ENCODE data around the gene ZSCAN29.
A peak's percentile ranks its signal among the peaks of the same experiment; 100 is the strongest.

Gene ZSCAN29

GRCh38 chr15:43370975-43371974, at the start of gene ZSCAN29, which contains the start of gene TUBGCP4:
ZSCAN29 (minus strand) TSS chr15:43371043; CDS start chr15:43369913, 1,130 bp downstream.
TUBGCP4 (plus strand) TSS chr15:43371101; CDS start chr15:43371355, 254 bp downstream.
- H3K4me3 ChIP-seq (ENCODE audit: low read depth in 1 of 2, low read length in 2 of 2) = peak within 1 kb of the TSS; percentile 94 to 100
- no peaks in the 10 kb centered on the region for H3K9me3 ChIP-seq (ENCODE audit: low read length)
- H3K9ac ChIP-seq (ENCODE audit: low read length) = peak within 1 kb of the TSS; percentile 88
- peaks cover 32% of the 10 kb centered on the region for H3K4me1 ChIP-seq (ENCODE audit: insufficient read depth, low read length)
- peaks cover 9% of the 10 kb centered on the region for H3K36me3 ChIP-seq (ENCODE audit: insufficient read depth, low read length)
- peak within 1 kb of the TSS; percentile 78 for H3K27ac ChIP-seq (ENCODE audit: low read depth, low read length)
- no peaks in the 10 kb centered on the region for H3K27me3 ChIP-seq (ENCODE audit: control insufficient read depth in 1 of 2, insufficient read depth in 2 of 2, low read length in 2 of 2)

DNA sequence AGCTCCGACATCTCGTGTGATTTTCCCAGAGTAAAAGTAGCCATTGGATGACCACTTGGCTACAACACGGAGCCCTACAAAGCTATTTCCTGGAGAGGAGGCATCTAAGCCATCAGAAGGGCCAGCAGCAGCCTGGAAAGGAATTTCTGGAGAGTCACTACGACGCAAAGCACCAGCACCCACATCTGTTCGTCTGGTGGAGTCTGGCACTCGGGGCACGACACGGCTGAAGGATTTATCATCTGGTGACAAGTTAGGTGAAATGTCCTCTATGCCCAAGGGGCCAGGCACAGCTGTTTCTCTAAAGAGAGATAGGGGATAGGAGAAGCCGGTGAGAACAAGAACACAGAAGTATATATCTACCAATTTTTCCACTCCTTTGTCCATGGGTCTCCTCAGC, 49.6 kb upstream of the ZSCAN29 start:
- H3K27me3 ChIP-seq (ENCODE audit: control insufficient read depth in 1 of 2, insufficient read depth in 2 of 2, low read length in 2 of 2) = no peaks in the 10 kb centered on the region
- H3K9me3 ChIP-seq (ENCODE audit: low read length) = no peaks in the 10 kb centered on the region
- no peak overlapping the region for H3K9ac ChIP-seq (ENCODE audit: low read length)
- H3K4me3 ChIP-seq (ENCODE audit: low read depth in 1 of 2, low read length in 2 of 2) = no peak overlapping the region
- no peaks in the 10 kb centered on the region for H3K4me1 ChIP-seq (ENCODE audit: insufficient read depth, low read length)
- peaks cover 77% of the 10 kb centered on the region for H3K36me3 ChIP-seq (ENCODE audit: insufficient read depth, low read length)
- no peak overlapping the region for H3K27ac ChIP-seq (ENCODE audit: low read depth, low read length)

- no peaks in the 10 kb centered on the region for H3K9me3 ChIP-seq (ENCODE audit: low read length)
- H3K4me1 ChIP-seq (ENCODE audit: insufficient read depth, low read length) = no peaks in the 10 kb centered on the region
- no peaks in the 10 kb centered on the region for H3K27me3 ChIP-seq (ENCODE audit: control insufficient read depth in 1 of 2, insufficient read depth in 2 of 2, low read length in 2 of 2)
- H3K36me3 ChIP-seq (ENCODE audit: insufficient read depth, low read length) = peaks cover 80% of the 10 kb centered on the region
- H3K27ac ChIP-seq (ENCODE audit: low read depth, low read length) = no peak overlapping the region
- H3K4me3 ChIP-seq (ENCODE audit: low read depth in 1 of 2, low read length in 2 of 2) = no peak overlapping the region
- H3K9ac ChIP-seq (ENCODE audit: low read length) = no peak overlapping the region
Observed at GRCh38 chr15:43414196-43414595, 43.4 kb upstream of the ZSCAN29 start.

- no peaks in the 10 kb centered on the region for H3K9me3 ChIP-seq (ENCODE audit: low read length)
- no peaks in the 10 kb centered on the region for H3K27me3 ChIP-seq (ENCODE audit: control insufficient read depth in 1 of 2, insufficient read depth in 2 of 2, low read length in 2 of 2)
- peaks cover 5% of the 10 kb centered on the region for H3K4me1 ChIP-seq (ENCODE audit: insufficient read depth, low read length)
- H3K36me3 ChIP-seq (ENCODE audit: insufficient read depth, low read length) = peaks cover 94% of the 10 kb centered on the region
- H3K27ac ChIP-seq (ENCODE audit: low read depth, low read length) = no peak overlapping the region
- H3K9ac ChIP-seq (ENCODE audit: low read length) = no peak overlapping the region
- no peak overlapping the region for H3K4me3 ChIP-seq (ENCODE audit: low read depth in 1 of 2, low read length in 2 of 2)
Observed at GRCh38 chr15:43412096-43412495, 41.3 kb upstream of the ZSCAN29 start.

- no peak overlapping the region for H3K4me3 ChIP-seq (ENCODE audit: low read depth in 1 of 2, low read length in 2 of 2)
- no peak overlapping the region for H3K9ac ChIP-seq (ENCODE audit: low read length)
- peaks cover 18% of the 10 kb centered on the region for H3K4me1 ChIP-seq (ENCODE audit: insufficient read depth, low read length)
- H3K27me3 ChIP-seq (ENCODE audit: control insufficient read depth in 1 of 2, insufficient read depth in 2 of 2, low read length in 2 of 2) = no peaks in the 10 kb centered on the region
- peaks cover 84% of the 10 kb centered on the region for H3K36me3 ChIP-seq (ENCODE audit: insufficient read depth, low read length)
- no peak overlapping the region for H3K27ac ChIP-seq (ENCODE audit: low read depth, low read length)
- H3K9me3 ChIP-seq (ENCODE audit: low read length) = no peaks in the 10 kb centered on the region
Observed at GRCh38 chr15:43410572-43411214, 39.9 kb upstream of the ZSCAN29 start.

GRCh38 chr15:43408789-43409188, 37.9 kb upstream of the ZSCAN29 start:
- Histone ChIP-seq H3K27me3 (ENCODE audit: control insufficient read depth in 1 of 2, insufficient read depth in 2 of 2, low read length in 2 of 2) (no peaks in the 10 kb centered on the region), H3K4me1 (ENCODE audit: insufficient read depth, low read length) (peaks cover 18% of the 10 kb centered on the region), H3K9ac (ENCODE audit: low read length) (no peak overlapping the region), H3K36me3 (ENCODE audit: insufficient read depth, low read length) (peaks cover 79% of the 10 kb centered on the region), H3K9me3 (ENCODE audit: low read length) (no peaks in the 10 kb centered on the region), H3K4me3 (ENCODE audit: low read depth in 1 of 2, low read length in 2 of 2) (no peak overlapping the region), H3K27ac (ENCODE audit: low read depth, low read length) (no peak overlapping the region)

GRCh38 chr15:43406808-43407207, 36.0 kb upstream of the ZSCAN29 start:
- Histone ChIP-seq H3K9me3 (ENCODE audit: low read length) (no peaks in the 10 kb centered on the region), H3K4me3 (ENCODE audit: low read depth in 1 of 2, low read length in 2 of 2) (no peak overlapping the region), H3K27me3 (ENCODE audit: control insufficient read depth in 1 of 2, insufficient read depth in 2 of 2, low read length in 2 of 2) (no peaks in the 10 kb centered on the region), H3K27ac (ENCODE audit: low read depth, low read length) (peak overlapping the region; percentile 16), H3K9ac (ENCODE audit: low read length) (no peak overlapping the region), H3K36me3 (ENCODE audit: insufficient read depth, low read length) (peaks cover 79% of the 10 kb centered on the region), H3K4me1 (ENCODE audit: insufficient read depth, low read length) (peaks cover 18% of the 10 kb centered on the region)

DNA sequence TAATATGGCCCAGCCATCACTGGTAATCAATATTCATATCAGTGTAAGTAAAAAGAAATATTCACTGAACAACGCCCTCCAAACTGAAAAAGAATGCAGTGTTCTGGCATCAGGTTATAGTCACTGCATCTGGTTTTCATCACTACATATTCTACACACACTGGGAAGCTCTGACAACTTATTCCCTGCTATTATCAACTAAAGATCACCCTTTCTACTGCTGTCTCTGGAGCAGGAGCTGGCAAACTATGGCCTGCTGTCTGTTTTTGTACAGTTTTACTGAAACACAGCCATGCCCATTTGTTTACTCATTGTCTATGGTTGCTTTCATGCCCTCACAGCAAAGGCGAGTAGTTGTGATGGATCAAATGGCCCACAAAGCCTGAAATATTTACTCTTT, 35.3 kb upstream of the ZSCAN29 start:
- peaks cover 83% of the 10 kb centered on the region for H3K36me3 ChIP-seq (ENCODE audit: insufficient read depth, low read length)
- no peaks in the 10 kb centered on the region for H3K27me3 ChIP-seq (ENCODE audit: control insufficient read depth in 1 of 2, insufficient read depth in 2 of 2, low read length in 2 of 2)

GRCh38 chr15:43404130-43404529, 33.3 kb upstream of the ZSCAN29 start:
- Histone ChIP-seq H3K4me3 (ENCODE audit: low read depth in 1 of 2, low read length in 2 of 2) (no peak overlapping the region), H3K9ac (ENCODE audit: low read length) (no peak overlapping the region), H3K9me3 (ENCODE audit: low read length) (no peaks in the 10 kb centered on the region), H3K4me1 (ENCODE audit: insufficient read depth, low read length) (peaks cover 18% of the 10 kb centered on the region), H3K36me3 (ENCODE audit: insufficient read depth, low read length) (peaks cover 69% of the 10 kb centered on the region), H3K27ac (ENCODE audit: low read depth, low read length) (no peak overlapping the region), H3K27me3 (ENCODE audit: control insufficient read depth in 1 of 2, insufficient read depth in 2 of 2, low read length in 2 of 2) (no peaks in the 10 kb centered on the region)

More for the DNA sequence above, 35.3 kb upstream of the ZSCAN29 start:
- Histone ChIP-seq H3K4me3 (ENCODE audit: low read depth in 1 of 2, low read length in 2 of 2) (no peak overlapping the region), H3K4me1 (ENCODE audit: insufficient read depth, low read length) (peaks cover 18% of the 10 kb centered on the region), H3K9me3 (ENCODE audit: low read length) (no peaks in the 10 kb centered on the region), H3K27ac (ENCODE audit: low read depth, low read length) (peak overlapping the region; percentile 16), H3K9ac (ENCODE audit: low read length) (no peak overlapping the region)

DNA sequence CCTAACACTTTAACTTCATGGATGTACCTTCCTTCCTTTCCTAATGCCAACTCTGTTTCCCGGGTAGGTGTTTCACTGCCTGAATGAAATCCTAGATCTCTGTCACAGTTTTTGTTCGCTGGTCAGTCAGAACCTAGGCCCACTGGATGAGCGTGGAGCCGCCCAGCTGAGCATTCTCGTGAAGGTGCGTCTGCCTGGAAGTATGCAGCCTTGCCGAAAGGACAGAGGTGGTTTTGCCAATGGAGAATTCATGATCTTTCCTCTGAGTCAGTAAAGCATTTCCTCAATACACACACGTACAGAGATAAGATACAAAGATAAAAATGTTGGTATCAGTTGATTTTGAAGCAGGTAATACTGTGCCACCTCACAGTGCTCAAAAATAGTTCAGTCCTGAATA, 32.8 kb upstream of the ZSCAN29 start:
- Histone ChIP-seq H3K36me3 (ENCODE audit: insufficient read depth, low read length) (peaks cover 69% of the 10 kb centered on the region), H3K4me3 (ENCODE audit: low read depth in 1 of 2, low read length in 2 of 2) (no peak overlapping the region), H3K9ac (ENCODE audit: low read length) (no peak overlapping the region), H3K9me3 (ENCODE audit: low read length) (no peaks in the 10 kb centered on the region), H3K4me1 (ENCODE audit: insufficient read depth, low read length) (peaks cover 18% of the 10 kb centered on the region), H3K27ac (ENCODE audit: low read depth, low read length) (no peak overlapping the region), H3K27me3 (ENCODE audit: control insufficient read depth in 1 of 2, insufficient read depth in 2 of 2, low read length in 2 of 2) (no peaks in the 10 kb centered on the region)

- Histone ChIP-seq H3K27ac (ENCODE audit: low read depth, low read length) (no peak overlapping the region), H3K27me3 (ENCODE audit: control insufficient read depth in 1 of 2, insufficient read depth in 2 of 2, low read length in 2 of 2) (no peaks in the 10 kb centered on the region), H3K4me1 (ENCODE audit: insufficient read depth, low read length) (peaks cover 14% of the 10 kb centered on the region), H3K36me3 (ENCODE audit: insufficient read depth, low read length) (peaks cover 69% of the 10 kb centered on the region), H3K9ac (ENCODE audit: low read length) (no peak overlapping the region), H3K4me3 (ENCODE audit: low read depth in 1 of 2, low read length in 2 of 2) (no peak overlapping the region), H3K9me3 (ENCODE audit: low read length) (no peaks in the 10 kb centered on the region)
Observed at GRCh38 chr15:43402255-43402654, 31.4 kb upstream of the ZSCAN29 start.

Measured in muscle layer of colon (tissue), 2 donors.